HG02759 (cell line): ENCODE results near the gene COL24A1.

Source experiments
- ATAC-seq: cut with Tn5 transposase; IDR thresholded peaks from one replicate; pipeline ENCODE4 v1.9.1; 2021; ENCODE audit warnings: mild to moderate bottlenecking, moderate library complexity; ENCODE audit not compliant: unreplicated experiment

The COL24A1 gene

GRCh38 chr1:86156566-86157455 is at the start of gene COL24A1:
Gene COL24A1, minus strand, starts transcription at chr1:86156772. Its CDS starts 376 bp downstream, at chr1:86156396.
- ATAC-seq, result no peak

- no peak for ATAC-seq
These were observed 49.2 kb upstream of the COL24A1 start for GRCh38 chr1:86205741-86206140.

GRCh38 chr1:86202552-86203340 is 46.2 kb upstream of the COL24A1 start:
- no peak for ATAC-seq

- no peak for ATAC-seq
These were observed 44.7 kb upstream of the COL24A1 start for GRCh38 chr1:86201311-86201710.

GRCh38 chr1:86200901-86201300 is 44.3 kb upstream of the COL24A1 start:
- ATAC-seq, result no peak

GRCh38 chr1:86197206-86197855 is 40.8 kb upstream of the COL24A1 start:
- ATAC-seq, result no peak

- ATAC-seq, result no peak
These were observed 38.7 kb upstream of the COL24A1 start for GRCh38 chr1:86195281-86195680.

- ATAC-seq, result no peak
These were observed 38.0 kb upstream of the COL24A1 start for GRCh38 chr1:86194491-86195034.

GRCh38 chr1:86192417-86192816 is 35.8 kb upstream of the COL24A1 start:
- ATAC-seq, result no peak

GRCh38 chr1:86191958-86192357 is 35.4 kb upstream of the COL24A1 start:
- no peak for ATAC-seq

GRCh38 chr1:86190873-86191272 is 34.3 kb upstream of the COL24A1 start:
- no peak for ATAC-seq

GRCh38 chr1:86184426-86184825 is 27.9 kb upstream of the COL24A1 start:
- no peak for ATAC-seq

- ATAC-seq, result no peak
These were observed 27.2 kb upstream of the COL24A1 start for GRCh38 chr1:86183810-86184209.

GRCh38 chr1:86176226-86176625 is 19.7 kb upstream of the COL24A1 start:
- no peak for ATAC-seq

GRCh38 chr1:86175756-86176155 is 19.2 kb upstream of the COL24A1 start:
- ATAC-seq, result no peak

GRCh38 chr1:86169625-86170024 is 13.1 kb upstream of the COL24A1 start:
- ATAC-seq, result no peak

- ATAC-seq, result no peak
These were observed 3.2 kb upstream of the COL24A1 start for GRCh38 chr1:86159800-86160199.

GRCh38 chr1:86155807-86156565 is 586 bp downstream of the COL24A1 start:
- ATAC-seq, result no peak

- ATAC-seq, result no peak
These were observed 1.3 kb downstream of the COL24A1 start for GRCh38 chr1:86155051-86155806.
